Measurements from ENCODE around the gene ABCA2. TPM values are rescaled to one million over a fixed set of nuclear protein-coding genes. Genes with fewer than 3 reads are reported as not detected.

The ABCA2 gene
- total RNA-seq, 1 donor from 2014 or later, result 102 TPM

- H3K4me3 ChIP-seq, result no peak overlapping the region
- no peaks in the 10 kb centered on the region for H3K27me3 ChIP-seq
- H3K4me1 ChIP-seq, result no peaks in the 10 kb centered on the region
- intact Hi-C loops (cut with DNase I), result no loop called here
- no peak for DNase-seq (ENCODE audit: low spot score in 2 of 2)
- TF ChIP-seq CTCF (IDR thresholded peaks at IDR 0.05), result no peak
- H3K9me3 ChIP-seq, result no peaks in the 10 kb centered on the region
- H3K27ac ChIP-seq, result no peak overlapping the region
- peaks cover 49 to 80% of the 10 kb centered on the region in 2 donors for H3K36me3 ChIP-seq
Measured at GRCh38 chr9:137015976-137016375, 12.1 kb downstream of the ABCA2 start.

DNA sequence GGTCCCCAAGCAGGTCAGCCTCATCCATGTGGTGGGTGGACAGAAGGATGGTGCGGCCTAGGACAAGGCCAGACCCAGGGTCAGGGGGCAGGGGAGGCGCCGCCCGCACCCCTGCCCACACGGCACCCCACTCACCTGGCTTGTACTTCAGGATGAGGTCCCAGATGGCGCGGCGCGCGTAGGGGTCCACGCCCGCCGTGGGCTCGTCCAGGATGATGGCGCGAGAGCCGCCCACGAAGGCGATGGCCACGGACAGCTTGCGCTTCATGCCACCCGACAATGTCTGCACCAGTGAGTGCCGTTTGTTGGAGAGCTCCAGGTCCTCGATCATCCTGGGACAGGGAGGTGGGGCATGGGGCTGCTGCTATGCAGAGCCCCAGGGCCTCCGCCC, 12.5 kb downstream of the ABCA2 start:
- no peak overlapping the region for H3K4me3 ChIP-seq
- no peak overlapping the region for H3K27ac ChIP-seq
- intact Hi-C loops (cut with DNase I), result no loop called here
- no peak for TF ChIP-seq CTCF (IDR thresholded peaks at IDR 0.05)
- peaks cover 50 to 76% of the 10 kb centered on the region in 2 donors for H3K36me3 ChIP-seq
- H3K4me1 ChIP-seq, result no peaks in the 10 kb centered on the region
- H3K27me3 ChIP-seq, result no peaks in the 10 kb centered on the region
- no peak for DNase-seq (ENCODE audit: low spot score in 2 of 2)
- no peaks in the 10 kb centered on the region for H3K9me3 ChIP-seq

DNA sequence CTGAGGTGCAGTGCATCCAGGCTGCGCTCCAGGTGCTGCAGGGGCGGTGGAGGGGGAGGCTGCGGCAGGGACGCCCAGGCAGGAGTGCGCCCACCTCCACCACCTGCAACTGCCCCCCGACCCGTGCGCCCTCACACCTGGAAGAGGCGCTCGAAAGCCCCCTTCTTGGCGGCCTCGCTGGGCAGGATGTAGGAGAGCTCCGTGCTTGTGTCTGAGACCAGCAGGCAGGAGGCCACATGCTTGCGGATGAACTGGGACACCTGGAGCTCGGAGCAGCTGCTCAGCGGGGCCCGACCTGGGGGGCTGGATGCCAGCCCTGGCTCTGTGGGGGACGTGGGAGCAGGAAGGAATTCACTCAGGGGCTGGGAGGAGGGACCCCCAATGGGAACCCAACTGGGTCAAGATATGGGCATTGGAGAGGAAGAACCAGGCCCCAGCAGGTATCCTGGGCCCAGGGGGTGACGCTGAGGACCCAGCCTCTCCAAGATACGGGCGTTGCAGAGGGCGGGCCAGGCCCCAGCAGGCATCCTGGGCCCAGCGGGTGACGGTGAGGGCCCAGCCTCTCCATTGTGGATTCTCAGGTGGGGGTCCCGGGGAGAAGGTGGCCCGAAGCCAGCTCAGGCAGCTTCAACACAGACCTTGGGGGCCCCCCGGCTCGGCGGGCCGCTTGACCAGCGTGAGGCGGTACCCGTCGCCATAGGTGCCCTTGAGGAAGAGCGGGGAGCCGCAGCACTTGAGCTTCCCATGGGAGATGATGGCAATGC, 13.1 kb downstream of the ABCA2 start:
- Histone ChIP-seq H3K27me3 (no peaks in the 10 kb centered on the region), H3K36me3 (peaks cover 50 to 74% of the 10 kb centered on the region in 2 donors), H3K4me3 (no peak overlapping the region), H3K9me3 (no peaks in the 10 kb centered on the region), H3K4me1 (no peaks in the 10 kb centered on the region), H3K27ac (no peak overlapping the region)
- no peak for TF ChIP-seq CTCF (IDR thresholded peaks at IDR 0.05)
- intact Hi-C loops (cut with DNase I), result no loop called here
- DNase-seq (ENCODE audit: low spot score in 2 of 2), result no peak

GRCh38 chr9:137014166-137014565, 13.9 kb downstream of the ABCA2 start:
- peaks cover 50 to 81% of the 10 kb centered on the region in 2 donors for H3K36me3 ChIP-seq
- intact Hi-C loops (cut with DNase I), result no loop called here

DNA sequence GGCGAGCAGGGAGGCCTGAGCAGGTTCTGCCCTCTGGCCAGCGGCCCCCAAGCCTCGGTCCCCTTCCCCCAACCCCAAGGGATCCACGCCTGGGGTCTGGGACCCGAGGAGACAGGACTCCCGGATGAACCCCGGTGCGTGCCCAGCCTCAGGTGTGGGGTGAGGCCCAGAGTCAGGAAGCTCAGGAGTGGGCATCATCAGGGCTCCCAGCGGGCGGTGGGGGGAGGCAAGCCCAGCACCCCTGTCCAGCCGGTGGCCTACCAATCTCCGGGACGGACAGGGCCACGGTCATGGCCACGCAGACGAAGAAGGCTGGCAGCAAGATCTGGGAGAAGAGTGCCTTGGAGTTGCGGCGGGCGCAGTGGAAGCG, 14.5 kb downstream of the ABCA2 start:
- H3K36me3 ChIP-seq, result peaks cover 48 to 81% of the 10 kb centered on the region in 2 donors
- no peak overlapping the region for H3K27ac ChIP-seq
- no peak for DNase-seq (ENCODE audit: low spot score in 2 of 2)
- no peak overlapping the region for H3K4me3 ChIP-seq
- H3K4me1 ChIP-seq, result no peaks in the 10 kb centered on the region
- no peak for TF ChIP-seq CTCF (IDR thresholded peaks at IDR 0.05)
- intact Hi-C loops (cut with DNase I), result no loop called here
- no peaks in the 10 kb centered on the region for H3K9me3 ChIP-seq
- H3K27me3 ChIP-seq, result no peaks in the 10 kb centered on the region

More at GRCh38 chr9:137014166-137014565, 13.9 kb downstream of the ABCA2 start:
- Histone ChIP-seq H3K4me1 (no peaks in the 10 kb centered on the region), H3K27me3 (no peaks in the 10 kb centered on the region), H3K9me3 (no peaks in the 10 kb centered on the region), H3K4me3 (no peak overlapping the region), H3K27ac (no peak overlapping the region)
- no peak for DNase-seq (ENCODE audit: low spot score in 2 of 2)
- TF ChIP-seq CTCF (IDR thresholded peaks at IDR 0.05), result no peak

All from ascending aorta (tissue), 2 donors.